Measurements from ENCODE around the gene AGPAT3. TPM values are rescaled to one million over a fixed set of nuclear protein-coding genes. Genes with fewer than 3 reads are reported as not detected.

Gene AGPAT3
- total RNA-seq, 1 donor from 2014 or later: 34.4 TPM

DNA sequence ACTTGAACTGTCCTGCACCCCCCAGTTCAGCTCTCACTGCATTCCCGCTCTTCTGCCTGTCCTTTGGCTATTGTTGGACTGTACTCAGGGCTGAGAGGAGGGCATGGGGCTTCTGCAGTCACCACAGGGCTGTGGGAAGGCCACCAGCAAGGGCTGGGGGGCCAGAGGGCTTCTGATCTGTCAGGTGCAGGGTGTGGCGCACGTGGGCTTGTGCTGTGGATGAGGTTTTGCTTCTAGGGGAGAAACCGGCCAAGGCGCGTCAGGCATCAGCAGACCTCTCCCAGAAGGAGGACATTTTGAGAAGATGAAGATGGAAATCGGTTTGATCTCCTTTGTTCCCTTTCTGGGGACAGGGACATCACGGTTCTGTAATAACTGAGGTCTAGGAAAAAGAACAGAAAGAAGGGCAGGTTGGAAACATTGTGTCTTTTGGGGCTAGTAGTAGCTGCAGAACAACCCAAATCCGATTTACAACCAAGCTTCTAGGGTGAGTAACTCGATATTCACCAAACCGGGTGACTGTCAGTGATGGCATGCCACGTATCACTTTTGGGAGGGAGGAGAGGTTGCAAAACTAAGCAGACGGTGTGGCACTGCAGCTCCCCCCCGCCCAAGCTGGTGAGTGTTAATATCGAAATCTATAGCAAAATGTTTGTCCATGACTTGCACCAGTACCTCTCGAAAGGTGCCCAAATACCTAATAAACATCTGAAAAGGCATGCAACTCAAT lies 40.9 kb downstream of the AGPAT3 start:
- DNase-seq (ENCODE audit: low read depth in 2 of 2): no peak

DNA sequence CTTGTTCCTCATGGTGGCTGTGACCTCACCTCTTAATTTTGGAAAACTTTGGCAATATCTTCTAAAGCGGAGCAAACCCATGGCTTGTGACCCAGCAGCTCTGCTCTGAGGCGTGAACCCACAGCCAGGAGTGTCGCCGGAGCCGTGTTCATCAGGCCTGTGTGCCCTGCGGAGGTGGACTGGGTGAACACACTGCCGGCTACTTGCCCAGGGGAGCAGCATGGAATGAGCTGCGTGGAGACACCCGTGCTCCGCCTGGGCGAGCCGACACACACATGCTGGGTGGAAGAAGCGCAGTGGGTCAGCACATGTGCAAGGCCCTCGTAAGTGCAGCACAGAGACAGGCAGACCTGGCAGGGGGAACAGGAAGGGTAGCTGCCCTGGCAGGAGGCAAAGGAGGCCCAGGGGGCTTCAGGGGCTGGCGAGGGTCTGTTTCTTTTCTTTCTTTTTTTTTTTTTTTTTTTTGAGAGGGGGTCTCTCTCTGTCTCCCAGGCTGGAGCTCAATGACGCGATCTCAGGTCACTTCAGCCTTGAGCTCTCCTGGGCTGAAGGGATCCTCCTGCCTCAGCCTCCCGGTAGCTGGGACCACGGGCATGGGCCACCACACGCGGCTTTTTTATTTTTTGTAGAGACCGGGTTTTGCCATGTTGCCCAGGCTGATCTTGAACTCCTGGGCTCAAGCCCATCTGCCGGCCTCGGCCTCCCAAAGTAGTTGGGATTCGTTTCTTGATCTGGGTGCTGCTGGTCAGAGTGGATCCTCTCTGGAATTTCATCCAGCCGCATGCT lies 41.8 kb downstream of the AGPAT3 start:
- no peak for DNase-seq (ENCODE audit: low read depth in 2 of 2)

DNA sequence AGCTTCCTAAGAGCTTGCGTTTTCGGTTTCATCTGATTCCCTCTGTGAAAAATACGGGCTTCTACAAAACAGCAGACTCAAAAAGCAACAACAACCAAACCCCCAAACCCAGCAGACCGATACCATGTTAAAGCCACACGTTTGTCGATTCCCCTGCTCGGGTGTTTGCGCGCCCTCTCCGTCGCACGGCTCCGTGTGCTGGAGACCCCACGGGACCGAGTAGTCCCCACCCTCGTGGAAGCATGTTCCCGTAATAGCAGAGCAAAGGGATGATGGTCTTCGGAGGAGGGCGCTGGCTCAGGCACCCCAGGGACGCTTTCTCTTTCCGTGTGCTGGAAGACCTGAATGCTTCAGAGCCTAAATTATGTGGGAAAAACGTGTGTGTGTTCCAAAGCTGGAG lies 42.7 kb downstream of the AGPAT3 start:
- no peak for DNase-seq (ENCODE audit: low read depth in 2 of 2)

DNA sequence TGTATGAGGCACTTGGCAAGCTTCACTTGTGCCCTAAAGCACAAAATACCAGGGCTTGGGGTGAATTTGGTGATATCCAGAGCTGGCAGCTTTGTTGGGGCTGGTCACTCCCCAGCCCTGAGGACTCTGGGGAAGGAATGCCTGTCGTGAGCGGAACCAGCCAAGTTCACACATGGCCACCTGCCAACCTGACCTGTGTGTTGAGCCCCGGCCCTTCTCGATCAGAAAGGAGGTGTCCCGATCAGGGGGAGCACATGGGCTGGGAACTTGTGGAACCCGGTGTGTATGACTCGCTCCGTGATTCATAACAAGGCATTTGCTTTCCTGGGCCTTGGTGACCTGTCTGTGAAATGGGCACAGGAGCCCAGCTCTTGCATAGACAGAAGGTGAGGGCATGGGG lies 43.1 kb downstream of the AGPAT3 start:
- no peak for DNase-seq (ENCODE audit: low read depth in 2 of 2)

DNA sequence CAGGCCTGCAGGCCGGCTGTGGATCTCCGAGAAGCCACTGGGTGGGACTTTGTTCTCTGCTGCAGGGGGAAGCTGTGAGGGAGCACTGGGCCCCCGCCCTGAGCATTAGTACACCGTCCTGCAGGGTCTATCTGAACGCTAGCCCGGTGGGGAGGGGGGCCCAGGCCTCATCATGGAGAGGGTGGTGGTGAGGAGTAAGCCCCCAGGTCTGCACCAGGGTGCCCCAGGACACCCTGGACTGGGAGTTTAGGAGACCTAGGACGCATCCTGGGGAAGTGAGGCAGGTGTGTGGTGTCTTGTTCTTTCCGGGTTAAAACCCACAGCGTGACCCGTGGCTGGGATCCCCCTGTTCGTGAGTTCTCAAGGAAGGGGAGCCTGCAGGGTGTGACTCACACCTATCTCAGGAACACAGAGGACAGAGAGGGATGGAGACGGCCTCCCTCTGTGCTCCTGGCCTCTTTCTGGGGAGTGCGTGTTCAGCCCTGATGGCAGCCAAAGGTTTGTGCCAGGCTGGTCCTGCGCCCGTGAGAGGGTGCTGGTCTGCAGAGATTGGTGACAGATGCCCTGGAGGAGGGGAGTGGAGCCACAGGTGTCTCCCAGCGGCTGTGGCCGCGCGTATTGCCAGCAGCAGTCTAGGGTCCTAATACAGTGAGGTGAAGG lies 44.8 kb downstream of the AGPAT3 start:
- DNase-seq (ENCODE audit: low read depth in 2 of 2): no peak

DNA sequence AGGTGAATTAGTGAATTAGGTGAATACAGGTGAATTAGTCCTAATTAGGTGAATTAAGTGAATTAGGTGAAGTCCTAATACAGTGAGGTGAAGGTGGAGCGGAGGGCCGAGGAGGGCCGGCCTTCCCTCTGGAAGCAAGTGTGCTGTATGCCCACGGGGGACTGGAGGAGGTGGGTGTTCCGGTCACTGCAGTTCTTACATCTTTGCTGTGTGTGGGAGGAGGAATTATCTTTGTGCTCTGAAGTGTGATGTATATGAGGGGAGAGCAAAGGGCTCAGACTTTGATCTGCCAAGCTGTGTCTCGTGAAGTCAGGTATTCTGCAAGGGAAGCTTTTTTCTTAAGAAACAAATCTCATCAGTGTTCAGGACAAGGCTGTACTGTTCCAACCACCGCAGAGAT lies 45.4 kb downstream of the AGPAT3 start:
- no peak for DNase-seq (ENCODE audit: low read depth in 2 of 2)

DNA sequence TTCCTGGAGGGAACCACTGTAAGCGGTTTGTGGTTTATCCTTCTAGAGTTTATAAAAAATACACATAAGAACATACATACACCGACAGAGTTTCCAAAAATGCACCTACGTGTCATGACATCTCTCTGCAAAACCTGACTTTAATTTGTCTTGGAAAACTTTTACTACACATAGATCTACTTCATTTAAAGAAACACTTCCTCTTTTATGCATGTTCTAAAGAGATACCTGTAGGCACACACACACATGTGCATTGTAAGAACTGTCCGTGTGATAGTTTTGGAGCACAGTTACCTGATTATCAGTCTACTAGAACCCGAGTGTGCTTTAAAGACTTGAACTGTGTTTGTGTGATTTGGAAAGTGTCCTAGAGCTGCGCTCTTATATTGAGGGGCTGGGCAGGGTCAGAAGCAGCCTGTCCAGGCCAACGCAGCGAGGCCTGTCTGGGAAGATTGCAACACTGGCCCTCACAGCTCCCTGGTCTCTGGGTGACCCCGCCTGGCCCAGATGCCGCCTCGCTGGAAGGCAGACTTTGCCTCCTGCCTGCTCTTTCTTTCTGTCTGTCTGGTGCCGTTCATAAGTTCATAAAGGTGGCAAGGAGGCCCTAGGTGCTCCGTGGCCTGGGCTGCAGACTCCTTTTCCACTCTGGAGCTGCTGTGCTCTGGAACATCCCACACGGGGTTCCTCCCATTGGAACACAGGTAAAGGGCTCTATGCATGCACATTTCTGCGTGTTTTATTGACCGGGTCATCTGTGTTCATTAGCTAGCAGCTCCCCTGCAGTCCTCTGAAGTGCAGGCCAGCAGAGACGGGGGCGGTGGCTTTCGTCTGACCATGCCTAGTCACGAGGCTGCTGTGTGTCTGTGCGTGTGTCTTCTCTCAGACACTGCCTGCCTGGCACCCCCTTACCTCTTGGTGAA lies 46.3 kb downstream of the AGPAT3 start:
- no peak for DNase-seq (ENCODE audit: low read depth in 2 of 2)

DNA sequence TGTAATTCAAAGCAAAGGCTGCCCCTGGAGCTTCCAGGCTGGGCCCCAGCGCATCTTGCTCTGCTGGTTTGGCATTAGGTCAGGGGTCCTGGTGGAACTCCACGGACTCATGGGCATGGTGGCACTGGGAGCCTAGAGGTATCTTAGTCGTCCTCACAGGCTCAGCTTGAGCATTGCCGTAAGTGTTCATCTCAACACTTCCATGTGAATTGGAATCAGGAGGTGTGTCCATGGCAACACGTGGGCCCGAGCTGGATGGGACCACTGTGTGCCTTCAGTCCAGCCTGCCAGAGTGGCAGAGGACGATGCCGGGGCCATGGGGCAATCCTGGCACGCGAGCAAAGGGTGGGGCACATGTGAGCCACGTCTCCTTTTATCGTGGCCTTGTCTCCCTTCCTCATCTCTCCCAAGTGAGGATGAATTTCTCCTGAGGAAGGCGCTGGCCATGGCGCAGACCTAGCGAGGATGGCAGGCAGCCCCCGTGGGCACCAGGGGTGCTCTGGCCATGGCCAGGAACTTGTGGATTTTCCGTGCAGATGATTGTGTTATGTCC lies 47.0 kb downstream of the AGPAT3 start:
- DNase-seq (ENCODE audit: low read depth in 2 of 2): no peak

DNA sequence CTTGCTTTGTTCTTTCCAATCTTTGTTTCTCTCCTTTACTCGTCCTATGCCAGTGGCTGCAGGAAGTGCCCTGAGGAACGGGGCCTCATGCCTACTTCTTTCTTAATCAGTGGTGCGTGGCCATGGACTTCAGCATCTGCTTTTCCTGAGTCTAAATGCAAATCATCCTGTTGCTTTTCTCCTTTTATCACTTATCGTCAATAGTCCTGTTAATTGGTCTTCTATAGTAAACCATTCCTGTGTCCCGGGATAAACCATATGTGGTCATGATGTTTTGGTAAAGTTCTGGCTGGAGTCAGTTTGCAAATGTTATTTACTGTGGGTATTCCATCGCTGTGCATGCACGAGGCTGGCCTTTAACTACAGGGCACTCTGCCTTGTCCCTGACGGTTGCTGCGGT lies 47.5 kb downstream of the AGPAT3 start:
- no peak for DNase-seq (ENCODE audit: low read depth in 2 of 2)

DNA sequence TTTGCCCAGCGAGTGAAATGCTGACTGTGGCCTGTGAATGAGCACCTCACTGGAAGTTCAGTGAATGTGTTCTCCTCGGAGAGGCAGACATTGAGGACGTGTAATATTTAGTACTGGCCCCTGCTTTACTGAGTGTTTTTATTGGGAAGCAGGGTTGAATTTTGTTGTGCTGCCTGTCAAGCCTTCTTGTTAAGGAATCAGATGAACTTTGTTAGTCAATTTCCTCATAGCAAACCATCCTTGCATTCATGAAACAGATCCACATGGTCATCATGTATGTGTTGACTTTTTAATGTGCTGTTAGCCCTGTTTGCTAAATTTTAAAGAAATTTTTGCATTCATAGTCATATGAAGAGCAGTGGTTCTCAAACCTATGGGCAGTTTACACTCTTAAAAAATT lies 47.9 kb downstream of the AGPAT3 start:
- no peak for DNase-seq (ENCODE audit: low read depth in 2 of 2)

DNA sequence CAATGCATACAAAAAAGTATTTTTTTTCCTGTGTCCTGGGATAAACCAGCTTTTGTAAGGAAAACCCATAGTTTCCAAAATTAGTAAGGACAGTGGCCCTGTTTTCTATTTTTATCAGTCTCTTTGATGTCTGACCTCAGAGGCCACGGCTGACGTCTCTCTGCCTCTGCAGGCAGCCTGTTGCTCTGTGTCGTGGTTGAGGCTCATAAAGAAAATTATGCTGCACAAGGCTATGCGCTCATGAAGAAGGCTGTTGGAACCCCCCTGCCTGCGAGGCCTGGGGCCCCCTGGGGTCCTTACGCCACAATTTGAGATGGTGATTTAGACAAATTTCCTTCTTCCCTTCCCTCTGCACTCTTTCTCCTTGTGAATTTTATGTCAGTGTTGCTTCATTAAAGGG lies 48.9 kb downstream of the AGPAT3 start:
- no peak for DNase-seq (ENCODE audit: low read depth in 2 of 2)

DNA sequence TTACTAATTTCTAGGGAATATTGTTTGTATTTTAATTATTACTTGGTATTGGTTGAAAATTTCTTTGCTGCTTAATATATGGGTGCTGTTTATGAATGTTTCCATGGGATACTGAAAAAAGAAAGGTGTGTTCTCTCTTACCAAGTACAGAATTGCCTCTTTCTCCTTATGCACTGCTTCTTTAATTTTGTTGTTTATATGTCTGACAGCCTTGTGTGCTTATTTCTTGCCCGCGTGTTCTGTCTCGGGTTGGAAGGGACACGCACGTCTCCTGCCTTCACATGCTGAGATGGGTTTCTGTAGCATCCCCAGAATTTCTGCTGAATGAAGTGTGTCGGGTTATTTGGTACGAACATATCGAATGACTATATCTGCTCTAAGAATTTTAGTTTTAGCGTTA lies 51.1 kb downstream of the AGPAT3 start:
- no peak for DNase-seq (ENCODE audit: low read depth in 2 of 2)

DNA sequence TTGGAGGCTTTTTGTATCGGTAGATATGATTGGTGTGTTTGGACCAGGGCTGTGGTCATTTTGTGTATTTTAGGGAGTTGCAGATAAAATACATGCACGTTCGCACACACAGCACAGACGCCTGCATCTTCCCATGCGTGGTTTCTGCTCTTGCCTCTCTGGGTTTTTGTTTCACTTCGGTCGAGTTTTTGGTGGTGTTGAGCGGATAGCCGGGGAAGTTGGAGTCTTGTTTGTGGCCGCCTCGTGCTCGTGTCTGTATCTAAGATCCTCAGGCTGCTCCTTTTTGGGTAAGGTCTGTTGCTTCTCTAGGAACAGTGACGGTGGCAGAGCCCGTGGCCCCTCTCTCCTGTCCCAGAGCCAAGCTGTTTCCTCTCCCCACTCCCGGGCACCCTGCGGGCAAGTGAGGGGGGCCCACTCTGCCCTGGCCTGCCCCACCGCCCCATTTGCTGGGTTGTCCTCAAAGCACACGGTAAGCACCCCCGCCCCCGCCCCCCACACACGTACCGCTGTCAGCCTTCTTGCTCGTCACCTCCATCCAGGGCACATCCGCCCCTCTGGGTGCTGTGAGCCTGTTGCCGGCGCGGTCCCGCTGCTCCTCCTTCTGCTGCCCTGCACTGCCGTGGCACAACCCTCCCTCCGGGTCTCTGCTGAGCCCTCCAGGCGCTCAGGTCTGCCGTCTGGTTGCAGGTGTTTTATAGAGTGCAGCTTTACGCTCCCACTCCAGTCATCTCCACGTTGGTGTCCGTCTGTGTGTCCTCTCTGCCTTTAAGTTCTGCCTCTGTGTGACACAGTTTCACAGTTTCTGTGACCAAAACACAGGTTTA lies 51.9 kb downstream of the AGPAT3 start:
- no peak for DNase-seq (ENCODE audit: low read depth in 2 of 2)

DNA sequence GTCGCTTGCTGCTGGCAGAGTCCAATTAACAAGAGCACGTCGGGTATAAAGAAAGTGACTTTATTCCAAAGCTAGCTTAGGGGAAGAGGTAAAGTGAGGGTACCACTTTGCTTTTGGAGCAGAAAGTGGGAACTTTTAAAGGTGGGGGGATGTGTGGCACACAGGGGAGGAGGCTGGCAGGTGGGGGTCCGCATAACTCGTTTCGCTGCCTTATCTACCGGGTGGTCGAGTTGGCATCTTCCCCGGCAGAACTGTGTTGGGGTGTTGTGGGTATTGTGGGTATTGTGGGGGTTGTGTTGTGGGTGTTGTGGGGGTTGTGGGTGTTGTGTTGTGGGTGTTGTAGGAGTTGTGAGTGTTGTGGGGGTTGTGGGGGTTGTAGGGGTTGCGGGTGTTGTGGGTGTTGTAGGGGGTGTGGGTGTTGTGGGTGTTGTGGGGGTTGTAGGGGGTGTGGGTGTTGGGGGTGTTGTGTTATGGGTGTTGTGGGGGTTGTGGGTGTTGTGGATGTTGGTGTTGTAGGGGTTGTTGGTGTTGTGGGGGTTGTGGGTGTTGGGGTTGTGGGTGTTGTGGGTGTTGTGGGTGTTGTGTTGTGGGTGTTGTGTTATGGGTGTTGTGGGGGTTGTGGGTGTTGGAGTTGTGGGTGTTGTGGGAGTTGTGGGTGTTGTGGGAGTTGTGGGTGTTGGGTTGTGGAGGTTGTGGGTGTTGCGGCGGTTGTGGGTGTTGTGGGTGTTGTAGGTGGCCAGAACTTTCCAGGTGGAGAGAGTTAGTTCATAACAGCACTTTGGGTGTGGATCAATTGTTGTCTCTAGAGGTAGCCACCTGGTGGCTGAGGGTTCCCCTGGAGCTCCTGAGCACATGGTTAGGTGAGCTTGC lies 52.7 kb downstream of the AGPAT3 start:
- DNase-seq (ENCODE audit: low read depth in 2 of 2): peak in 1 of 2 donors; percentile 14

DNA sequence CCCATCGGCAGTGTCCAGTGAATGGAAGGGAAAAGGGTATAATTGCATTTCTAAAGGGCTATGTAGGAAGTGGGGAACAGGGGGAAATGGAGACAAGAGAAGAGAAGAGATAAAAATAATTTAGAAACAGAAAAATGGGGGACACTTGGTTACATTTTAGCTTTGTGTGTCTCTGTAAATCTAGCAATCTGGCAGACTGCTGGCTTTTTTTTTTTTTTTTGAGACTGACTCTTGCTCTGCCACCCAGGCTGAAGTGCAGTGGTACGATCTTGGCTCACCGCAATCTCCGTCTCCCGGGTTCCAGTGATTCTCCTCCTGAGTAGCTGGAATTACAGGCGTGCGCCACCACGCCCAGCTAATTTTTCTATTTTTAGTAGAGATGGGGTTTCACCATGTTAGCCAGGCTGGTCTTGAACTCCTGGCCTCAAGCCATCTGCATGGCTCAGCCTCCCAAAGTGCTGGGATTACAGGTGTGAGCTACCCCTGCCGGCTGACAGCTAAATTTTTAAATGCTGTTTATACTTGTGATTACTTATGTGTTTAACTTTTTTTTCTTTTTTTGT lies 53.4 kb downstream of the AGPAT3 start:
- DNase-seq (ENCODE audit: low read depth in 2 of 2): no peak

DNA sequence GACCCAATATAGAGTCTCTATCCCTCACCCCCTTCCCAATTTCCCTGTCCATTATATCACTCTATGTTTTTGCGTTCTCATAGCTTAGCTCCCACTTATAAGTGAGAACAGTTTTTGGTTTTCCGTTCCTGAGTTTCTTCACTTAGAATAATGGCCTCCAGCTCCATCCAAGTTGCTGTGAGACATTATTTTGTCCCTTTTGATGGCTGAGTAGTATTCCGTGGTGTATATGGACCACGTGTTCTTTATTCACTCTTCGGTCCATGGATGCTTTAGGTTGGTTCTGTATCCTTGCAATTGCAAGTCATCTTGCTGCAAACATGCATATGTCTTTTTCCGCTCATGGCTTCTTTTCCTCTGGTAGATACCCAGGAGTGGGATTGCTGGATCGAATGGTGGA lies 54.3 kb downstream of the AGPAT3 start:
- no peak for DNase-seq (ENCODE audit: low read depth in 2 of 2)

DNA sequence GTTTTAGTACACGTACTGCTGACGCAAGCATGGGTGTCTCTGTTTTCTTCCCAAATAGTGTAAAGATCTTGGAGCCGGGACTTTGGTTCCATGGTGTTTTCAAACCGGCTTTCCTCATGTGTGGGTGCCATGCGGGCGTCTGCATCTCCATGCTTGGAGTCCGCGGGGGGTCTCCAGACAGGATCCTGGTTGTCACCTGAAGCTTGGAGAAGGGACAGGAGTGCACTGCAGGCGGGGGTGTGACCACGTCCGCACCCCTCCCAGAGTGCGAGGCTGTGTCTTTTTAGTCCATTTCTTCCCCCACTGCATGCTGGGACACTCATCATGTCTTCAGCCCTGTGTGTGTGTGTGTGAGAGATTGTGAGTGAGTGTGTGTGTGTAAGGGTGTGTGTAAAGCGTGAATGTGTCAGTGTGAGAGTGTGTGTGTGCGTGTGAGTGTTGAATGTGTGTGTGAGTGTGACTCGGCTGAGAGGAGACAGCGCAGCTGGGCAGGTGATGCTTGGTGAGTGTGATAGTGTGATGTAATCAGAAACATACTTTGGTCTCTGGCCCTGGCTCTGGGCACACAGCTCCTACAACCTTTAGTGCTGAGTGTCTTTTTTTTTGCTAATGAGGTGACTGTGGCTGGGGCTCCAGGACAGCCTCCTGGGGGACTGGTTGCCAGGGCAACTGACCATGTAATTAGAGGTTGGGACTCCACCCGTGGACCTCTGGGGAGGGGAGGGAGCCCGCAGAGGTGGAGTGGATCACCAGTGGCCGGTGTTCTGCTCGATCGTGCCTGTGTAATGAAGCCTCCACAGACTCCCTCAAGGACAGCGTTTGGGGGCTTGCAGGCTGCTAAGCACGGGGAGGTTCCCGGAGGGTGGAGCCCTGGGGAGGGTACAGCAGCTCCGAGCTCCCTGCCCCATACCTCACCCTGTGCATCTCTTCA lies 55.1 kb downstream of the AGPAT3 start:
- DNase-seq (ENCODE audit: low read depth in 2 of 2): no peak

DNA sequence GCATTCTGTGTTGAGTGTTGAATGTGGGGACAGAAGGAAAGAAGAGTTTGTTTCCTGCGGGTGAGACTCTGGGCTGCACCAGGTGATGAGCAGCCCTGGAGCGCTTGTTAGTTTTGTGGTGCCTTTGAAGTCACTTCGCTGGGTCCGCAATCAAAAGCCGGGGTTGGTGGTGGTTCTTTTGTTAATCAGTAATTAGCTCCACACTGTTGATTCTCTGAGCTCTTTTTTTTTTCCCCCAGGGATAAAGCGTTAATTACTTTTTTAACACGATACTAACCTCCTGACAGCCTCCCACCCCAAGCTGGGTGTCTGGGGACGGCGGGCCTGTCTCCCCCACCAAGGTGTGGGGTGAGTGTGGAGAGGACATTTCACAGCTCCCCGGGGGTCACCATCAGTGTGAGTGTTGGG lies 56.6 kb downstream of the AGPAT3 start:
- DNase-seq (ENCODE audit: low read depth in 2 of 2): no peak

Measured in dermis microvascular lymphatic vessel endothelial cell (primary cell).